ENCODE measurements around the gene TPX2. TPM values are rescaled to one million over a fixed set of nuclear protein-coding genes. Genes with fewer than 3 reads are reported as not detected.

The TPX2 gene
- total RNA-seq, 4 donors from 2014 or later, result 3.2 to 15.7 (median 7.8) TPM

DNA sequence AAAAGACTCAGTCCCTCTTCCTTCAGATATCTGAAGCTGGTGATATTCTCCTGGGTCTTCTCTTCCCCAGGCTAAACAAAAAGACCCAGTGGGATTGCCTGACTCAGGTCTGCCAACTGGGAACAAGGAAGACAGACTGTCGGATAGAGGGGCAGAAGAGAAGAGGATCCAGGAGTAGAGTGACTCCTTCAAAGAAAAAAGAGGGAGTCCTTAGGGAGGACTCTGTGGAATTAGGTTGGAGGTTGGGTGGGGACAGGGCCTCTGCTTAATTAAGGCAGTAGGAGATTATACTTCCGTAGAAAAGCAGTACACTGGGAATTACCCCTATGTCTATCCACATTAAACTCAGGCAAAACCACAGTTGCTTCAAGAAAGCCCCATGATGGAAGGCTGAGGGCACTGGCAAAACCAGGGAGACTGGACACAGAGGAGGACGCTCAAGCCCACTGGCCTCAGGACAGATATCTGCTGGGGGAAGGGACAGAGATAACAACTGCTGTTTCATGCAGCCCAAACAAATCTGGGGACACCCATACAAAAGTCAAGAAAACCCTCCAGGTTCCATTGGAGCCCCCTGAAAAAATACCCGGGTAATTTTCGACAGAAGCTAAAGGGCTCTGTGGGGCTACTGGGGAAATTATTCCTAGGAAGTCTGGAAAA lies 22.1 kb upstream of the TPX2 start:
- DNase-seq, result no peak
- H3K4me3 ChIP-seq, result peak overlapping the region in 1 of 4 donors; percentile 14
- no peaks in the 10 kb centered on the region for H3K36me3 ChIP-seq
- 71 to 75% methylated on average over 5 of the region's 5 CpGs for WGBS, 2 donors (ENCODE audit: low coverage in 1 of 2)
- no peaks in the 10 kb centered on the region for H3K9me3 ChIP-seq
- intact Hi-C loops (cut with DNase I; ENCODE audit: low total_unique reads), result no loop called here
- in situ Hi-C loops (cut with MboI; ENCODE audit: low pct_ligation_motif_present in 1 of 4, low pct_unique_long_range_greater_than_20kb in 1 of 4, low sequenced_read_pairs in 3 of 4), result no loop called here
- no peaks in the 10 kb centered on the region for H3K27me3 ChIP-seq
- H3K4me1 ChIP-seq, result peaks cover 62 to 92% (median 81%) of the 10 kb centered on the region in 4 donors
- H3K27ac ChIP-seq, result peak overlapping the region; percentile 66 to 98 (median 84)
- TF ChIP-seq POLR2A (IDR thresholded peaks at IDR 0.05) (no peak), POLR2AphosphoS5 (IDR thresholded peaks at IDR 0.05) (no peak), CTCF (IDR thresholded peaks at IDR 0.05) (no peak)

DNA sequence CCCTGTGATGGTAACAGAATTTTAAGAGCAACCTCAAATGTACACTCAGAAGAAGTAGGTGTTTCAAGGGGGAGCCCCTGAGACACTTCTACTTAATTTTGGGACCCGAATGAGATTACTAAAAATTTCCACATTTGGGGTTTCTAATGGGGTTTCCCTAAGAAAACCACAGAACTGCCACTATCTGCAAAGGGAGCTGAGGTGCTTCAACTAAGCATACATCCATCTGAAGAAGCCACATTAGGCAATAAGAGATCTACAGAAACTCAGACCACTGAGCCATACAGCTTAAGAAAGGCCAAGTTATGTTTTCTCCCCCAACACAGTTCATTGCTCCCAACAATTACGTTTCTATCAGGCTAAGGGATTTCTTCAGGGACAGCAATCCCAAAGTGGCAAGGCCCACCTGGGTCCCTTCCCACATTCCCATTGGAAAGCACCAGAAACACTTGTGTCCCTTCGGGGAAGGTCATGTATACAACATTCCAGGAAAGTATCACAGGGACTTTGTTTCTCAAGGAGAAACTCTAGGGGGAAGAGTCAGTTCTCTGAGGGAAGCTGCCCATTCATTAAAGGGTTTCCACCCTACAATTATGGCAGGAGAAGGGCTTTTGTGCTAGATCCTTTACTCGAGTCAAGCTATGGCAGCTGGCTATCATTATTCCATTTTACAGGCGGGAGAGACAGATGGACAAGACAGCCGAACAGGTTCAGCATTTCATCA lies 21.4 kb upstream of the TPX2 start:
- peak overlapping the region; percentile 66 to 98 (median 84) for H3K27ac ChIP-seq
- in situ Hi-C loops (cut with MboI; ENCODE audit: low pct_ligation_motif_present in 1 of 4, low pct_unique_long_range_greater_than_20kb in 1 of 4, low sequenced_read_pairs in 3 of 4), result no loop called here
- peaks cover 55 to 87% (median 75%) of the 10 kb centered on the region in 4 donors for H3K4me1 ChIP-seq
- H3K4me3 ChIP-seq, result peak overlapping the region in 1 of 4 donors; percentile 14
- 65 to 73% methylated on average over 2 to 6 of the region's 6 CpGs for WGBS, 2 donors (ENCODE audit: low coverage in 1 of 2)
- no peaks in the 10 kb centered on the region for H3K9me3 ChIP-seq
- TF ChIP-seq CTCF (IDR thresholded peaks at IDR 0.05) (no peak), EP300 (IDR thresholded peaks at IDR 0.05; ENCODE audit: low read depth) (no peak), POLR2AphosphoS5 (IDR thresholded peaks at IDR 0.05) (no peak), POLR2A (IDR thresholded peaks at IDR 0.05) (no peak)
- intact Hi-C loops (cut with DNase I; ENCODE audit: low total_unique reads), result no loop called here
- no peak for DNase-seq
- no peaks in the 10 kb centered on the region for H3K27me3 ChIP-seq
- no peaks in the 10 kb centered on the region for H3K36me3 ChIP-seq

DNA sequence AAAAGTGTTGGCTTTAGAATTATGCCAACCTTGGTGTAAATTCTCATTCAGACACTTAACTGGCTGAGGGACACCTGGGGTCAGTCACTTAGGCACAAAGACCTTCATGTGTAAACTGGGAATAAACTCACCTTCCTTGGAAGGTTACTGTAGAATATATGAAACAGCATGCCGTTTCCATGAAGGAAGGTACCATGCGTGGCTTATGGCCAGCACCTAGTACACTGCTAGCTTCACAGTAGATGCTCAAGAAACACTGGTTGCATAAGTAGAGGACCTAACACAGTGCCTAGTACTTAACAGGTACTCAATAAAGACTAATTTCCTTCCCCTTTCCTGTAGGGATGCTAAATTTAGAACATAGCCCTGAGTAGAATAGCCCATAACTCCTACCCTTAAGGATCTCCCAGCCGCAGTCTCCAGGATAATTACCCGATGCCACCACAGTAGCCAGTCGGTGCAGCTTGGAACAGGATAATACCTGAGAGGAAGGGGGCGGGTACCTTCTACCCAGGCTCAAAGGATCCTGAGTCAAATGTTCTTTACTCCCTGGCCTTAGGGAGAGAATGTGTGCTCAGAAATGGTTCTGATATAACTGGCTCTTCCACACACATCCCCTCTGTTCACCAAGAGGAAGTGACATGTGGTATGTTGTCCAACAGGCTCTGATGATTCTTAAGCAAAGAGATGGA lies 20.0 kb upstream of the TPX2 start:
- Histone ChIP-seq H3K9me3 (no peaks in the 10 kb centered on the region), H3K27ac (peak overlapping the region; percentile 98 to 99 (median 98)), H3K4me3 (peak overlapping the region in 1 of 4 donors; percentile 73), H3K36me3 (no peaks in the 10 kb centered on the region), H3K27me3 (no peaks in the 10 kb centered on the region), H3K4me1 (peaks cover 41 to 74% (median 61%) of the 10 kb centered on the region in 4 donors)
- intact Hi-C loops (cut with DNase I; ENCODE audit: low total_unique reads) (no loop called here), in situ Hi-C loops (cut with MboI; ENCODE audit: low pct_ligation_motif_present in 1 of 4, low pct_unique_long_range_greater_than_20kb in 1 of 4, low sequenced_read_pairs in 3 of 4) (no loop called here)
- DNase-seq, result peak; percentile 44
- WGBS, 2 donors (ENCODE audit: low coverage in 1 of 2), result 53% methylated on average over 3 to 6 of the region's 6 CpGs
- TF ChIP-seq EP300 (IDR thresholded peaks at IDR 0.05; ENCODE audit: low read depth) (no peak), POLR2A (IDR thresholded peaks at IDR 0.05) (peak; percentile 43), POLR2AphosphoS5 (IDR thresholded peaks at IDR 0.05) (peak in 1 of 3 donors; percentile 40)

DNA sequence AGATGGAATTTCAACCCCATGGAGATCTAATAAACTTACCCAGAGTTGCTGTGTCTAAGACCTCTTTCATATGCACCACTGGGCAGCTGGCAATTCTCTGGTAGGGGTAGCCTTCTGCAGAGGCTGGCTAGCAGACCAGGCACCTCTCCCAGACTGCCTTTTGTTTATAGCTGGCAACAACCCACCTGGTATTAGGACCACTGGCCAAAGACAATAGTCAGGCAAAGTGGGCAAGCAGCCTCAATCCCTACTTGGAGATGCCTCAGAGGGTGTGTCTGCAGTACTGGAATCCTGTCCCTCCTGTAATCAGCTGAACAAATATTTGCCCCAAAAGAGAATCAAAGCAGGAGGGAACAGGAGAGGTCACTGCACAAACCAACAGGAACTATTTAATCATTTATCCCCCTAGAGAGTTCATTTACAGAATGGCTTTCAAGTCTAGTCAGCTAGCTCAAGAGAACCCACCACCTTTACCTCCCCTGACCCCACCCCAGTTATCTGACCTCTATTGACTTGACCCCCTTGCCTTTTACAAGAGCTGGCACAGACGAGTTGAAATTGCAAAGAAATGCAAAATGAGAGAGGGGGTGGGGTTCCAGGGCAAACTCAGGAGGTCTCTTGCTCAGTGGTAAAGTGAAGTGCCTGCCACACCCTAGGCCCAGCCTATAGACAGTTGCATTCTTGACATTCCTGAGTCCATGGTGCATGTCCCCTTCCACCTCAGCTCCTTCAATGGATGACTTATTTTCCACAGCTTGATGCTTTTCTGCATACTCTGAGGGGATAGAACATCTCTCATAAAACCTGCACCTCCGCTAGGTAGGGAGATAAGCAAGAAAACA lies 19.2 kb upstream of the TPX2 start:
- no peaks in the 10 kb centered on the region for H3K9me3 ChIP-seq
- peak overlapping the region; percentile 2 to 82 (median 77) for H3K4me3 ChIP-seq
- DNase-seq, result peak; percentile 42
- TF ChIP-seq POLR2A (IDR thresholded peaks at IDR 0.05) (no peak), CTCF (IDR thresholded peaks at IDR 0.05) (no peak), POLR2AphosphoS5 (IDR thresholded peaks at IDR 0.05) (no peak), EP300 (IDR thresholded peaks at IDR 0.05; ENCODE audit: low read depth) (no peak)
- H3K36me3 ChIP-seq, result no peaks in the 10 kb centered on the region
- intact Hi-C loops (cut with DNase I; ENCODE audit: low total_unique reads), result no loop called here
- 31 to 57% methylated on average over 1 to 2 of the region's 2 CpGs for WGBS, 2 donors (ENCODE audit: low coverage in 1 of 2)
- H3K4me1 ChIP-seq, result peaks cover 41 to 73% (median 58%) of the 10 kb centered on the region in 4 donors
- H3K27me3 ChIP-seq, result no peaks in the 10 kb centered on the region
- peak overlapping the region; percentile 98 to 99 (median 98) for H3K27ac ChIP-seq
- in situ Hi-C loops (cut with MboI; ENCODE audit: low pct_ligation_motif_present in 1 of 4, low pct_unique_long_range_greater_than_20kb in 1 of 4, low sequenced_read_pairs in 3 of 4), result loop anchor here in 1 of 4 donors (10.0 kb wide), 1 partner anchor 65 kb away; no protein-coding TSS in a partner anchor
